Ureter (tissue), 1 donor: Measurements from ENCODE around the gene MMP21. TPM values are rescaled to one million over a fixed set of nuclear protein-coding genes. Genes with fewer than 3 reads are reported as not detected.

ENCODE experiments used
- DNase-seq: peaks from one replicate; pipeline ENCODE4 v3.0.0-alpha.2; 2020; ENCODE audit warnings: low spot score
- total RNA-seq: library from RNA; stranded (reverse); gene quantifications from one replicate; pipeline ENCODE4 v1.2.4, GENCODE V29; 2023
- donor health status: DM: yes; HTN: yes; CAD: no.

MMP21 gene
- total RNA-seq, 1 donor from 2014 or later: not detected

DNA sequence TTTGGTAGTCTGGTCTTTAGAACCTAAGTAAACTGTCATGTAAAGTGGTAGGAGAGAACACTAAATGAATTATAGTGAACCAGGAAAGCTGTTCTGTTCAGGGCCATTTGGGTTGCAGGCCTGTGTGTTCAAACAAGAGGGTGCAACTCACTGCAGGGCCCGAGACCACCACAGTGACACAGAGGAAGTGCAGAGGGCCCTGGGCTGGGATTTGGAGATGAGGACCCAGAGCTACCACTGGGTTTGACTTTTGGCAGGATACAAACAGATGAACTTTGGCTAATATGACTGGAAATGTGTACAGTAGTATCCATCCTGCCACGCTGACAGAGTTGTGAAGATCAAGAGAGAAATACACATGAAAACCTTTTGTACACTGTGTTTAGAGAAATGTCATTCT is 9.8 kb downstream of the MMP21 start:
- DNase-seq: no peak

DNA sequence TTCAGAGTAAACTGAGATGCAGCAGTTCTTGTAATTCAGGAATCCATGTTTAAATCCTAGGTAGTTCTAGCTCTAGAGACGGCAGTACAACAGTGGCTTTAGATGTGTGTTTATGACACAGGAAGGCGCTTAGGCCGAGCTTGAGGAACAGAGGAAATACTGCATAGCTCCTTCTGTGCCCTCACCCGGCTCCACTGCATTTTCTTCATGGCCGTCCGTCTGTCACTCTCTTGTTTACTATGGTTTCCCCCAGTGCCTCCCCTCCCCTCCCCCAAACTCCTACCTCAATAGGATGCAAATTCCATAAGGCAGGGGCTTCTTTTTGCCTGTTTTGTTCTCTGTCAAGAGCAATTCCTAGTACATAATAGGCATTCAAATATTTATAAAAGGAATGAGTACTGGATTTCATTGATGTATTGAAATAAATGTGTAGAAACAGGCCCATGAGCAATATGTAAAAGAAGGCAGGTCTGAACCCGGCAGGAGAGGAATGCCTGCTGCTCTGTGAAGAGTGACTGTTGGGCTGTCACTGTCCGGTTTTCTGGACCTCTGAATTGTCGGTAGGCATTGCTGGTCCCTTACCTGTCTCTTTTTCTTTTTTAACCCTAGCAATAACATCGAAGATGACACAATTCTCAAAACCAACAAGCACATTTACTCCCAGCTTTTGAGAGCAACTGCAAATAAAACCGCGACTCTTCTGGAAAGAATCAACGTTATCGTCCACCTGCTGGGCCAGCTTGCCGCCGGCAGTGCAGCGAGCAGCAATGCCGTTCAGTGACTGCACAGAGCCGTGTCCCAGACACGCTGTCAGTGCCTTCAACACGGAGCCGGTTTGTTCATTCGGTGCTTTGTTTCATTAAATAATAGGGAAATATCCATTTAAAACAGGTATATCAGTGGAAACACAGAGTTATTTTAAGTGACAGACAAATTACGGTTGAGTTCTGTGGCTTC is 12.7 kb downstream of the MMP21 start:
- DNase-seq: no peak

DNA sequence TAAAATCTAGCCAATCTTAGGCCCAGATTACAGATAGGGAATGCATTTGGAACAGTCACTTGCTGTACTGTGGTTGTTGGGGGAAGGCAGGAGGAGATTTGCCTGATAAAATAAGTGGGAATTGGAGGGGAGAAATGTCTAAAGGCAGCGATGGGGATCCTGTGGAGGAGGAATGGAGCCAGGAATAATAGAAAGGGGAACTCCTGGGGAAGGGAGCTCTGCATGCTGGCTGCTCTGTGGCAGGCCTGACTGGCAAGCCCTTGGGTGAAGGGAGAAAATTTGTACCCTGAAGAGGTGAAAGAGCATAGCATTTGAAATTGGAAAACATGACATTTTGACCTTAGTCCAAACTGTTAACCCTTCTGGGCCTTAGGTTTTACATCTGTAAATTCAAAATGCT is 13.7 kb downstream of the MMP21 start:
- no peak for DNase-seq

- no peak for DNase-seq
These were observed 17.9 kb downstream of the MMP21 start for GRCh38 chr10:125757742-125758141.

DNA sequence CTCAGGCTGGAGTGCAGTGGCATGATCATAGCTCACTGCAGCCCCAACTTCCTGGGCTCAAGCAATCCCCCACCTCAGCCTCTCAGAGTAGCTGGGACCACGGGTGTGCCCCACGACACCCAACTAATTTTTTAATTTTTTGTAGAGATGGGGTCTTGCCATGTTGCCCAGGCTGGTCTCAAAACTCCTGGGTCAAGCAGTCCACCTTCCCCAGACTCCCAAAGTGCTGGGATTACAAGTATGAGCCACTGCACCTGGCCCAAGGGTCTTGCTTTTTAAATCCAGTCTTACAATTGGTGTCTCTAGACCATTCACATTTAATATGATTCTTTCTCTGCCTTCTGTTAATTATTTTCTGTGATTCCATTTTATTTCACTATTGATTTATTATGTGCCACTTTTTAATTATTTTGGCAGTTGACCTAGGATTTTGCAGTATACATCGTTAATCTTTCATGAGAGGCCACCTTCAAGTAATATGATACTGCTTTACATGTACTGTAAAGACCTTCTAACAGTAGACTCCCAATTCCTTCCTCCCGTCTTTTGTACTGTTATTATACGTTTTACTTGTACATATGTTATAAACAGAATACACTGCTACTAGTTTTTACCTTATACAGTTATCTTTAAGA is 18.7 kb downstream of the MMP21 start:
- DNase-seq: no peak

GRCh38 chr10:125756196-125756595 is 19.4 kb downstream of the MMP21 start:
- DNase-seq: no peak

DNA sequence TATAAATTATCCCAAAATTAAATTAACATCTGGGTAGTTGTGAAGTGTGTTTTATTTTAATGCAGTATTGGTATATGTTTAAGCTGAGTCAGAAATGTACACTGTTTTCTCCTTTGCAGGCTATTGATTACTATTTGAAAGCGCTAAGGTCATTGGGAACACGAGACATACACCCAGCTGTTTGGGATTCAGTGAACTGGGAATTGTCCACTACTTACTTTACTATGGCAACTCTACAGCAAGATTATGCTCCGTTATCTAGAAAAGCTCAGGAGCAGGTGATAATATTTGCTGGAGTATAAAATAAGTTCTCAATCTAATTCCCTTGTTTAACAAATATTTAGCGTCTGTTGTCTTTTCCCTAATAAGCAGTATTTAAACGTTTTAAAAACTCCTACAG is 28.2 kb downstream of the MMP21 start:
- DNase-seq: no peak

DNA sequence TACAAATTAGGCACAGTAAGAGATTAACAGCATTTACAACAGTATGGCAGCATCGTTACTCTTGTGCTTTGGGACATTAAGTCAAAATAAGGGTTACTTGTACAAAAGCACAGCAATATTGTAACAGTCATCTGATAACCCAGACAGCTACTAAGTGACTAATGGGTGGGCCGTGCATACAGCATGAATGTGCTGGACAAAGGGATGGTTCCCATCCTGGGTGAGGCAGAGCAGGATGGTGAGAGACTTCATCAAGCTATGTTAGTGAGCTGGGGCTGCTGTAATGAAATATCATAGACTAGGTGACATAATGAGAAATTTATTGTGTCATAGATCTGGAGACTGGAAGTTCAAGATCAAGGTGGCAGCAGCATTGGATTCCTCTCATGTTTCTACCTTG is 30.7 kb downstream of the MMP21 start:
- no peak for DNase-seq

GRCh38 chr10:125742465-125742864 is 33.2 kb downstream of the MMP21 start:
- no peak for DNase-seq

- no peak for DNase-seq
These were observed 35.5 kb downstream of the MMP21 start for GRCh38 chr10:125739994-125740679.

GRCh38 chr10:125738206-125738605 is 37.4 kb downstream of the MMP21 start:
- no peak for DNase-seq

- DNase-seq: no peak
These were observed 40.8 kb downstream of the MMP21 start for GRCh38 chr10:125734823-125735222.

GRCh38 chr10:125734148-125734547 is 41.5 kb downstream of the MMP21 start:
- no peak for DNase-seq

DNA sequence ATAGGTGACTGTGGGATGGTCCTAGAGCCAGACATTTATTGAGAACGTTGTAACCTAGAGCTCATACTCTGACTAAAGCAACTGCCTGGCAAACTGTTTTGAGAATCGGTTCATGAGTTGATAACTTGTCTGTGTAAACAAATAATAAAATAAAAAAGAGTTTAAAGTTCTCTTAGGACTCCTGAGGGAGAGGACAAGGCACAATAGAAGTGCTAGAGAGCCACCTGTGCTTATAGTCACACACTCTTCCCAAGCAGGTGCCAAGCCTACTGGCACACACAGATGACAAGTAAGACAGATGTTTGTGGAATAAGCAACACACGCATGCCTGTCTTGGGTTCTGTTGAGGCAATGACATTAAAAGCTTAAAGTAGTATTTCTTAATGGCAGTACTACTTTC is 48.2 kb downstream of the MMP21 start:
- DNase-seq: no peak

- no peak for DNase-seq
These were observed 48.7 kb downstream of the MMP21 start for GRCh38 chr10:125726914-125727313.

DNA sequence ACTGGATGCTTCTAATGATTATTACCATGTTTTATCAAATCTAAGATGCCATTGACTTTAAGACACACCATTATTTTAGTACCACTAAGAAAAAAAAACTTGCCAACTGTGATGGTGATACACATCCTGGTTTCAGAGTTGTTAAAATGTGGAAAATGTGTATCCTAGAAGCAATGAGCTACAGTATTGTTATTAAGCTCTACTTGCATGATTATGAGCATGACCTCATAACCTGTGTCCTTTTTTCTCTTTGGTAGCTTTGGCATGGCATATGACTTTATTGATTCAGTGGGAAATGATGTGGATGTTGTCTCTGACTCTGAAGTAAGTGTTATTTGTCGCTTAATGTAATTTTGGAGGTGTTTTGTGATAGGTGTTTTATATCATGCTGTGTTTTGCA is 52.8 kb downstream of the MMP21 start:
- DNase-seq: no peak

- DNase-seq: no peak
These were observed 54.6 kb downstream of the MMP21 start for GRCh38 chr10:125721035-125721434.

- no peak for DNase-seq
These were observed 55.6 kb downstream of the MMP21 start for GRCh38 chr10:125720002-125720382.

GRCh38 chr10:125719173-125720001 is 56.2 kb downstream of the MMP21 start, which contains the start of gene EDRF1:
Gene EDRF1 (plus strand): TSS chr10:125719709. CDS start chr10:125719808, 99 bp downstream.
- DNase-seq: peak; percentile 99
